Amniotic stem cell (primary cell): Measurements from ENCODE around the gene CCT8L2.
"Not testable (repeated sequence)": the region's sequence is repeated elsewhere in the genome, so short reads cannot be mapped to it uniquely, and the experiment has no call there.

Experiments used
- DNase-seq: peaks from one replicate; lab custom pipeline; 2025; lab: John Stamatoyannopoulos, UW

The CCT8L2 gene, protein sequence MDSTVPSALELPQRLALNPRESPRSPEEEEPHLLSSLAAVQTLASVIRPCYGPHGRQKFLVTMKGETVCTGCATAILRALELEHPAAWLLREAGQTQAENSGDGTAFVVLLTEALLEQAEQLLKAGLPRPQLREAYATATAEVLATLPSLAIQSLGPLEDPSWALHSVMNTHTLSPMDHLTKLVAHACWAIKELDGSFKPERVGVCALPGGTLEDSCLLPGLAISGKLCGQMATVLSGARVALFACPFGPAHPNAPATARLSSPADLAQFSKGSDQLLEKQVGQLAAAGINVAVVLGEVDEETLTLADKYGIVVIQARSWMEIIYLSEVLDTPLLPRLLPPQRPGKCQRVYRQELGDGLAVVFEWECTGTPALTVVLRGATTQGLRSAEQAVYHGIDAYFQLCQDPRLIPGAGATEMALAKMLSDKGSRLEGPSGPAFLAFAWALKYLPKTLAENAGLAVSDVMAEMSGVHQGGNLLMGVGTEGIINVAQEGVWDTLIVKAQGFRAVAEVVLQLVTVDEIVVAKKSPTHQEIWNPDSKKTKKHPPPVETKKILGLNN

DNA sequence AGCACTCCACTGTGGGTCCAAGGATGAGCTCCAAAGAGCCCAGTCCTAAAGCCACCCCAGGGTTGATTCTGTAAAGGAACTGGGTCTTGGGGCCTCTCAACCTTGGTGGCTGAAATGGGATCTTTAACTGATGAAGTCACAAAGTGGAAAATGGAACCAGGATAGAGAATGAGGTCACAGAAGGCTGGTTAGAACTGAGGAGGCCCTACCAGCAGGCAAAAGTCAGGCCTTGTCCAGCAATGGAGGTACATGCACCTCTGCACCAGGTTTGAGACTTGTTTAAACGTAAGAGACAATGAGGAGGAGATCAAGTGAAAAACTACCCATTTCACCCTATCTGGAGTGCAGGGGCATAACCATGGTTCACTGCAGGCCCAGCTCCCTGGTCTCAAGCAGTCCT lies at the start of gene CCT8L2:
CCT8L2 (minus strand) TSS at position 101 of the 400 bp plus-strand sequence. CDS start 260 bp downstream, outside the sequence.
- DNase-seq = not testable (repeated sequence)

DNA sequence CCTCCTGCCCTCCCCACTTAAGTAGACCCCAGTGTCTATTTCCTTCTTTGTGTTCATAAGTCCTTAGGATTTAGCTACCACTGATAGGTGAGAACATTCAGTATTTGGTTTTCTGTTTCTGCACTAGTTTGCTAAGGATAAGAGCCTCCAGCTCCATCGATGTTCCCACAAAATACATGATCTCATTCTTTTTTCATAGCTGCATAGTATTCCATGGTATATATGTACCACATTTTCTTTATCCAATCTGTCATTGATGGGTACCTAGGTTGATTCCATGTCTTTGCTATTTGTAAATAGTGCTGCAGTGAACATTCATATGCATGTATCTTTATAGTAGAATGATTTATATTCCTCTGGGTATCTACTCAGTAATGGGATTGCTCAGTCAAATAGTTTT lies 42.8 kb upstream of the CCT8L2 start:
- DNase-seq = not testable (repeated sequence)

DNA sequence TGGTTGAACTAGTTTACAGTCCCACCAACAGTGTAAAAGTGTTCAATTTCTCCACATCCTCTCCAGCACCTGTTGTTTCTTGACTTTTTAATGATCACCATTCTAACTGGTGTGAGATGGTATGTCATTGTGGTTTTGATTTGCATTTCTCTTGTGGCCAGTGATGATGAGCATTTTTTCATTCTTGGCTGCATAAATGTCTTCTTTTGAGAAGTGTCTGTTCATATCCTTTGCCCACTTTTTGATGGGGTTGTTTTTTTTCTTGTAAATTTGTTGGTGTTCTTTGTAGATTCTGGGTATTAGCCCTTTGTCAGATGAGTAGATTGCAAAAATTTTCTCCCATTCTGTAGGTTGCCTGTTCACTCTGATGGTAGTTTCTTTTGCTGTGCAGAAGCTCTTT lies 41.5 kb upstream of the CCT8L2 start:
- DNase-seq = not testable (repeated sequence)

DNA sequence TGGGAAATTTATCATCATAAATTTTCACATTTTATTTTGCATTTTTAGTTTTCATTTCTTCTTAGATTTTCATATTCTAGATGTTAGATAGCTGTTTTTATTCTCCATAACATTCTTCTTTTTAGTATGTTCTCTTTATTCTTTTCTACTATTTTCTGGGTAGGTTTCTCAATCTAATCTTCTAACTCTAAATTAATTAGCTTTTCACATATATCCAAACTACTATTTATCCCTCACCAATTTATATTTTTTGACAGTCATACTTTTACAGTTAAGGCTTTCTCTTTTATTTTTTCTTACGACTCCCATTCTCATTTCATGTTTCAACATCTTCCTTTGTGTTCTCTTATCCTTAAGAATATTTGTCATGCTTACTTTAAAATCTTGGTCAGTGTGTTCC lies 35.9 kb upstream of the CCT8L2 start:
- DNase-seq = not testable (repeated sequence)

DNA sequence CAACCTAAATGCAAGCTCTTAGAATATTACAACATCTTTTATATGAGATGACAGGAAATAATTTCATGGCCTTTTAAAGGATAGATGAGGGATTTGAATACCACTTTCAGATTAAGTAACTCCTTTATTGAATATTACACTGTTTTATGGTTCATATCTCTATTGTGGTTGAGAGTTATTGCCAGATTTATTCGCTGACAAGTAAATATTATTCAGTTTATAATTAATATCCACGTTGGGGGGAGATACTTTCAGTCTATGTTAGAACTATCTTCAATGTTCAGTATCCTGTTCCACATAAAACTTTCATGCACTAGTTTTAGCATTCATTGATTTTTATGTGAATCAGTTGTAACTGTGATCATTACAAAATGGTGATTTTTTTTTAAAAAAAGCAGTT lies 32.4 kb upstream of the CCT8L2 start:
- not testable (repeated sequence) for DNase-seq

DNA sequence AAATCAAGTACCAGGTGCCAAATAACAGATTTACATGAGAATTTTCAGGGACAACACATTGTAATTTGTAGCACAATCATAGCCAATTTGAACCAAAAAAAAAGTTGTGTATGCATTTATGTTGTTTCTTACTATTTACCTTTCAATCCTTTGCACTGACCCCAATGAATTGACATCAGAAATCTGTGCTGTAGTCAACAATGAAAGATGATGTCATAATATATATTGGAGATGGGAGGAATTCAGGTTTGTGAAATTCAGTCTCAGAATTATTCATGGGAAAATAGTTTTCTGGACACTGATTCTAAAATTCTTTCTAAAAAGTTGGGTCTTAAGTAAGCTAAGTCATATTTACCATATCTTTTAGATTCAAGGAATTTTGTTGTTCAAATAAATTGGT lies 31.0 kb upstream of the CCT8L2 start:
- not testable (repeated sequence) for DNase-seq

DNA sequence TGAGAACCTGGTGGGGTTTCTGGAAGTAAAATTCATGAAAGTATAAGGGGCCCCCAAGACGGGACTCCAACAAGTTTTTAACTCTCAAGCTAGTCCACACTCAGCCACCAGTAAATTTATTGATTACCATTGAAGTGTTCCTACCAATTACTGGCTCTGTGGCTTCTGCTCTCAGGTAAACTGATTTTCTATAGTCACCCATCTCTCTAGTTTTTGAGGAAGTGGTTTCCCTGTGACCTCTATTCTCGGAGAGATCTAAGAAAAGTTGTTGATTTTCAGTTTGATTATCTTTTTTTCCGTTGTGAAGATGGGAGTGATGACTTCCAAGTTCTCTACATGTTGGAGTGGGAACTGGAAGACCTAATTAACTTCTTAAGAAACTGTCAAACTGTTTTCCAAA lies 24.9 kb upstream of the CCT8L2 start:
- DNase-seq = not testable (repeated sequence)

DNA sequence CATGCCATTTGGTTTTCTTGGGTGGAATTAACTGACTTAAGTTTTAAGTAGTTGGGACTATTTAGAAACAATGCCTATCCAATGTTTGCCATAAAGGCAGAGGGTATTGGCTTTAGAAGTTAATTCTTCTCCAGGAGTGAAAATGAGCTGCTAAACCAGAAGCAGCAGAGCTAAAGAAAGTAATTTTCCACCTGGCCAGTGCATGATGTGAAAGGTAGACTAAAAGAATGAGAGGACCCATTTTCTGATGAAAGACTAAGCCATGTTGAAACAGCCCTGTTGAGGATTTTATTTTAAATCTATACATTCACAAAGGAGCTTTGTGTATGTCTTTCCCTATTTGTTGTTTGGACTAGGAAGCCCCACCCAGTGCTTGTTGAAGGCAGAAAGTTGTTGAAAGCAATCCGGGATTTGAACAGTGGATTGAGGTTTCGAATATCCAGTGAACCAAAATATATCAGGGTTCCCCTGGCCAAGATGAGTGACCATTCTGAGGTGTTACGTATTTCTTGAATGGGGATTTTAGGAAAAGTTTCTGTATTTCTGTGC lies 23.9 kb upstream of the CCT8L2 start:
- DNase-seq = not testable (repeated sequence)

DNA sequence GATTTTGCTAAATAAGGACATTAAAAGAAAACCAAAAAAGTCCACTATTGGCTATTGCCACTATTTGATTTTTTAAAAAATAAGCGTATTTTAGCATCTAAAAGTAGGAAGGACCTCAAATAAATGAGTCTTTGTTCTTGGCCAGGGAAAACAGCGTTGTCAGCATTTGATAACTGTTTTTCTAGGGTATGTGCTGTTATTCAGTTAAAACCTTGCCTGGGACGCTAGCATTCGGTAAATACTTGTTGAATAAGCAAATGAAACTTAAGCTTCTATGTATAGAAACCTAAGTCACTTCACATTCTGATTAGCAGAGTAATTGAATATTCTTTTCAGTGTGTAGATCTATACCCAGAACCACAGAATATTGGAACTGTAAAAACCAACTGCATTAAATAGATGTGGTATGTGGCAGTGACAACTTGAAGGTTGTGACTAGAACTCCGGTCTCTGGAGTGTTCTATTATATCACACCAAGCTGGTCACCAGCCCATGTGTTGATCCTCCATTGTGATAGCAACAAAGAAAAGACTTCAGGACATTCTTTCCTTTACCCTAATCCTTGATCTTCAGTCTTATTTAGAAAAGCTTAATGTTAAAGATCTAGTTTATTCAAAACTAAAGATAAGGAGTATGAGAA lies 23.1 kb upstream of the CCT8L2 start:
- DNase-seq = not testable (repeated sequence)

DNA sequence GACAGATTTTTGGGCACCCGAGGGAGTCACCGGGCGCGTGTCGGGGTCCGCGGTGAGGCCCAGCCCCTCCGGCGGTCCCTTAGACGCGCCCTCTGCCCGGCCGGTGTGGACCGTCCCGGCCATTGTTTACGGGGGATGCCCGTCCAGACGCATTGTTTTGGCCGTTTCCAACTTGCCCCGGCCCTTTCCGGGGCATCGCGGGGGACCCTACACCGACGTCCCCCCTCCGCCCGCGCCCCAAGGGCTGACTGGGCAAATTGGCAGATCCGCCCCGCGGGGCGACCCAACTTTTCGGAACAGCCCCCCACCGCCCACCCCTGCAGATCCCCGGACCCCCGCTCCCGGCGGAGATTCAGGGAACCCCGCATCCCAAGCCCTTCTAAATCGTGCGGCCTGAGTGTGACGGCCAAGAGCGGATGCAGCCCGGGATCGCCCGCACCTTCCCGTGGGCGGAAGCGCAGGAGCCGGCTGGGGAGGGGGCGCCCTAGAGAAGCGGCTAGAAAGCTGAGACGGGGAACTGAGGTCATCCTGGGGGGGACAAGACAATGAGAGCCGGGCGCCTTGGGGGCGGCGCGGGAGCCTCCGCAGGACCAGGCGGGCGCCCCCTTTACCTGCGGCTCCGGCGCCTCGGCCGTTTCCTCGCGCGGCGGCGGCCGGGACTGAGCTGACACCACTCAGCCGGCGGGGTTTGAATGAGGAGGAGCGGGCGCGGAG lies 17.1 kb upstream of the CCT8L2 start:
- no peak for DNase-seq

DNA sequence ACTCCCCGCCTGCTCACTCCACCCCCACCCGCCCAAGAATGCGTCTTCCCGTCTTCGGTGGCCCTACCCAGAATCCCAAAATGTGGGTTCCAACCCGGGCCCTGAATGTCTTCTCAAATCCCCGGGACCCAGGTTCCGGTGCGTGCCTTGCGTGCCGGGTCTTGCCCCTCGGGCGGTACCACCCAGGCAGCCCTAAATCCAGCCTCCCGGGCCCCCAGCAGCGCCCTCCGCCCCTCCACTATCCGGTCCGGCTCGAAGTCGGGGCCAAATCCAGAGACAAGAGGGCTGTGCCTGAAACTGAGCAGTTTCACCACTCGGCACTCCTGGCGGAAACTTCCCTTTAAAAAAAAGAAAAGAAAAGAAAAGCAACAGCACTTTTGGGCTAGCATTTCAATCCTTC lies 16.3 kb upstream of the CCT8L2 start:
- no peak for DNase-seq

DNA sequence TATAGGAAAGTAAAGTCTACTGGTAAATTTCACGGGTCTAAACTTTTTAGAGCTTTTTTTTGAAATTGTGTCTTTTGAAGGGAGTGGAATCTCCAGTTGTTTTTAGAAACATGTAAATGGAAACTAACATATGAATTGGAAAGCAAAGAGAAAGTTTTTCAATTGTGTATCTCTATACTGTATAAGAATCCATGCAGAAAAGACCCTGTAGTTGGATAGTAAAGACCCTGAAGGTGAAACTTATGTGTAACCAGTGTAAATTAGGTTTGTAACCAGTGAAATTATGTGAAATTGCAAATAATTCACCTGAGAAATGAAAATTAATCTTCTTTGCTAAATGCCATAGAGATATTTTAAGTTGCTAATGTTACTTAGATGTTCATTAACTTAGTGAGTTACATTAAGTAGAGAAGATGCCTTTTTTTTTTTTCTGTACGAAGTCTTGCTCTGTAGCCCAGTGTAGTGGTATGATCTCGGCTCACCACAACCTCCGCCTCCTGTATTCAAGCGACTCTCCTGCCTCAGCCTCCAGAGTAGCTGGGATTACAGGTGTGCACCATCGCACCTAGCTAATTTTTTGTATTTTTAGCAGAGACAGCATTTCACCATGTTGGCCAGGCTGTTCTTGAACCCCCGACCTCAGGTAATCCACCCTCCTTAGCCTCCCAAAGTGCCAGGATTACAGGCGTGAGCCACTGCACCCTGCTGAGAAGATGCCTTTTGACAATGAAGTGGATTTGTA lies 11.8 kb upstream of the CCT8L2 start:
- not testable (repeated sequence) for DNase-seq

DNA sequence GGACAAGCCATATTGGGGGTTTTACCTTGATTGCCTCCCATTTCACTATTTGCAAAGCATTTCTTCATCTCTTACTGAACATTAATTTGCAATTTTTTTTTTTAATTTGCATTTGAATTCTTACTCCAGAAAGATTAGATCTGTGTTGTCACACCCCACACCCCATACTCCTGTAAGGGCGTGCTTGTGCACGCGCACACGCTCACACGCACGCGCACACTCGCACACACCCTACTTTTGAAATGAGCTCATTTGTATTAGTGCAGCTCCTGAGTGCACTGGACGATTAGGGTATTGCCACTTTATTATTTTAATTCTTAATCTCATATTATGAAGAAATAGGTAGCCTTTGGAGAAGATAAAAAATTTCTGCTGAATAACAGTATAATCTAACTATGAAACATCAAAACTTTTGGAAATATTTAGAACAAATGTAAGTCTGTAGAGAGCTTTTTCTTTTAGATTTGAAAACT lies 11.2 kb upstream of the CCT8L2 start:
- DNase-seq = not testable (repeated sequence)

DNA sequence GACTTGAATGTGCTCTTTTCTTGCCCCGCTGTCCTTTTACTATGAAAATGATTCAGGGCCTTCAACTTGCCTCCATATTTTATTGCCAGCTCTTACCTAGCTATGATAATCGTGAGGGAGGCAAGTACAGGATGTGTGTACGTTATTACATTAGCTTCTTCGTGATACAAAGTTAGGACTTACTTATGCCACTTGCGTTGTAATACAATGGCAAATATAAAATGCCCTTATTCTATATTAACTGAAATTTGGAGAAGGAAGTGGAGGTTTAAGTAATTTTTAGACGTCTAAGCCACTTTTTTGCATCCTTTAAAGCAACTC lies 10.8 kb upstream of the CCT8L2 start:
- DNase-seq = no peak

DNA sequence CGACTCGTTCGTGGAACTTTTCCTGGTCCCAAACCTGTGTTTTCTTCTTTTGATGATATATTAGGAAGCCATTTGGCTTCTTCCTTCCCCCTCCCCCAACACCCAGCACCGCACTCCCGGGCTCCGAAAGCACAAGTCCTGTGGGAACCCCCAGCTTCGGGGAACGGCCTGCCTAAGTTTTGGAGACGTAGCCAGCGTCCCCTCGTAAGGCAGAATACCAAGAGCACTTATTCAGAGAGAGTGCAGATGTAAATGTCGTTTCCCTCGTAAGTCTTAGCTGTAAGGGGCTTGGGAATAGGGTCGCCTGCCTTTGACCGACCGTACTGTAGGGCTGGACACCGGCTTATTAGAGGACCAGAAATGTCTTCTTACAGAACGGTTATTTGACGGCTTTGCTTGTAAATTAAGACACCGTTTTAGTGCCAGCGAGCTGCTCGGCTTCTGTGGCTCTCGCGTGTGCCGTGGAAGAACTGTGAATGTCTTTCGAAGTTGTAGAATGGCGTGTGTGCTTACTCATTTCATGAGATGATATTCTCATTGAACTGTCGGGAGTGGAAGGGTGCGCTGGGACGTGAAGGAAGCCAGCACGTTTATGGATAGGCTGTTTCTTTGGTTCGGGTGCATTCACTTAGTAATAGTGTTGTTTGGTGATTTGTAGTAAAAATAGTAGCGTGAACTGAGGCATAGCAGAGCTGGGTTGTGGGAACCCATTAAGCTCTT lies 10.3 kb upstream of the CCT8L2 start:
- DNase-seq = not testable (repeated sequence)

DNA sequence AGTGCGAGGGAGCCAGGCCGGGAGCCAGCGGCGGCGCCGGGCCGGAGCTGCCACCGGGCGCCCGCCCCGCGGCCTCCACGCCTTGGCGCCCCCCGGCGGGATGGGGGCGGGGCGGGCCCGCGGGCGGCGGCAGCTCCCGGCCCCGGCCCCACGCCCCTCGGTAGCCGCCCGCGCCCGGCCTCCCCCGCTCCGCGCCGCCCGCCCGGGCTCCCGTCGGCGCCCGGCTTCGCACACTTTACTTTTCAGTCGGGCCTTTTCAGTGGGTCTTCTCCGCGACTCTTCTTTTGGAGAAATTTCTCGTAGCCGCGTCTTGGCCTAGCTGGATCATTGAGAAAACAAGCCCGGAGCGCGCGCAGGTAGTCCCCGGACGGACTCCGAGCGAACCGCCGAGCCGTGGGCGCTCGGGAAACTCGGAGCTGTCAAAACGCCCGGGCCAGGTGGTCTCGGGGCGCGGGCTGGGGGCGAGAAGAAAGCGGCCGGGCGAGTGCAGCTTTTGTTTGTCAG lies 9.7 kb upstream of the CCT8L2 start:
- not testable (repeated sequence) for DNase-seq

DNA sequence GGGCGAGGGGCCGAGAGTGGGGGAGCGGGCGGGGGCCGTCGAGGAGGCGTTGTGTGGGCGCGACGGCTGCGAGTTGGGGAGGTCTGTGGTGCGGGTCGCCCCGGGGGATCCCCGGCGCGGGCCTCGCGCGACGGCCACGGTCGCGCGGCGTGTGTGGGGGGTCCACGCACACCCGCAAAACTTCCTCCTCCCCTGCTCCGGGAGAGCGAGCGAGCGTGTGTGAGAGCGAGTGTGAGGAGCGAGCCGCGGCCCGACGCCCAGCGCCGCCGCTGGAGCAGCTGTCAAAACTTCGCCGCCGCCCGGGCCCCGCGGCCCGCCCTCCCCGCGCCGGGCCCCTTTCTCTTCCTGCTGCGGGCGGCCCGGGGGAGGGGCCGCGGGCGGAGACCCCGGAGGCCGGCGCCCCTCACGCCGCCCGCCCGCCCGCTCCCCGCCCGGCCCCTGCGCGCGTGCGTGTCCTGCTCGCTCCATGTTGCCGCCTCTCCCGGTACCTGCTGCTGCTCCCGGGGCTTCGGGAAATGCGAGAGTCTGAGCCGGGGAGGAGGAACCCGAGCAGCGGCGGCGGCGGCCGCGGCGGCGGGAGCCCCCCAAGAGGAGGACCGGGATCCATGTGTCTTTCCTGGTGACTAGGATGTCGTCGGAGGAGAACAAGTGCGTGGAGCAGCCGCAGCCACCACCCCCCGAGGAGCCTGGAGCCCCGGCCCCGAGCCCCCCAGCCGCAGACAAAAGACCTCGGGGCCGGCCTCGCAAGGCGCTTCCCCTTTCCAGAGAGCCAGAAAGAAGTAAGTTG lies 9.0 kb upstream of the CCT8L2 start:
- DNase-seq = no peak

DNA sequence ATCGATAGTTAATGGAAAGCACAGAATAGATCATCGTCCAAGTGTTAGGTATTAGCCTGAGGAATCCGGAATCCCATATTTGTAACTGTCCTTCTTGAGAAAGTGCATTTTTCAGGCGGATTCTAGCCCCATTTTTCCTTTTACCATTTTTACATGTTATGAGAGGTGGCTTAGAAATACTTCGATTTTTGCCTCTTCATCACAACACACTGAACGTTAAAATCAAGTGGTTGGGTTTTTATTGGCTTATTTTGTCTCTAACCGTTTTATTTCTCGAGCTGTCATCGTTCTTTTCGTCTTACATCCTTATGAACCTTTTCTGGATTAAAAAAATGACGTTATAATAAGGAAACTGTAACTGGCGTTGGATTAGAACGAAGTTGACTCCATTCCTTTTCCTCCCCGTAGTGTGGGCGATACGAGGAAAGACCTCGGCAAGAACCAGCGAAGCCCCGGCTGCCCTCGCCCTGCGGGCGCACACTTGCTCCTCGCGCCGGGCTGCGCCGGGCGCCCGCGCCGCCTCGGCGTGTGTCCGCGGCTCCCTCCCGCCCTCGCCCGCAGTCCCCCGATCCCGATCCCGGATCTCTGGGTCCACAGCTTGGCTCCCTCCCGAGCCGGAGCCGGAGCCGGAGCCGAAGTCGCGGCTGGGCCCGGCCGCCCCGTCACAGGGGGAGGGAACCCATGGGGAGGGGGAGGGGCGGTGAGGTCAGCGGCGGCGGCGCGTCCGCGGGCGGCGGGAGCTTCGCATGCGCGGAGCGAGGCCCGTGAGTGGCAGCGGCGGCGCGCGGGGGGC lies 8.2 kb upstream of the CCT8L2 start:
- DNase-seq = not testable (repeated sequence)

DNA sequence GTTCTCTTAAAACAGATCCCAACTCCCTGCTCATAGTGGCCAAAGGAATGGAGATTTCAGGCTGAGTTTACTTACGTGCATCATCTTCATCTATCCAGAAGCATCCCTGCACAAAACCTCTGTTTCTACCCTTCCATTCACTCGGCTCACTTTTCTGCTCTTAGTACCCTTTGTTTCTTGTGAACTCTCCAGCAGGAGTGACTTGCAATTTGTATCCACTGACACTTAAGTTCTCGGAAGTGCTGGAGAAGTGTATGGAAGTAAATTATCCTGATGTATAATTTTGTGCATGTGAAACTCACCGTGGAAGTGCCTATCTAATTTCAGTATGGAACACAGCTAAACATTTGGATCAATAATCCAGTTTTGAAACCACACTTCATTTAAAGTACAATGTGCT lies 7.0 kb upstream of the CCT8L2 start:
- not testable (repeated sequence) for DNase-seq
